Mononuclear cell (primary cell): Measurements from ENCODE around the gene TDRD15. TPM values are rescaled to one million over a fixed set of nuclear protein-coding genes. Genes with fewer than 3 reads are reported as not detected.

Experiments used
- H3K27me3 ChIP-seq: 2 replicates; pipeline ENCODE4 v1.6.0; 2011; ENCODE audit warnings: low read length, control low read depth; ENCODE audit not compliant: insufficient read depth
- H3K4me1 ChIP-seq: 2 replicates; pipeline ENCODE4 v1.5.1; 2011; ENCODE audit warnings: mild to moderate bottlenecking, low read length, control low read depth; ENCODE audit not compliant: insufficient read depth
- H3K4me3 ChIP-seq: 2 replicates; pipeline ENCODE4 v1.5.1; 2011; ENCODE audit warnings: mild to moderate bottlenecking, low read length, moderate library complexity
- H3K9me3 ChIP-seq: 2 replicates; pipeline ENCODE4 v1.5.1; 2011; ENCODE audit warnings: low read depth, mild to moderate bottlenecking, control low read depth, low read length
- total RNA-seq: library from RNA; depleted of rRNA; stranded (reverse); fragments of >200 nt; gene quantifications from one replicate; pipeline ENCODE4 v1.2.3, GENCODE V29; 2012

TDRD15 gene
- total RNA-seq, 1 donor = 0.10 TPM

DNA sequence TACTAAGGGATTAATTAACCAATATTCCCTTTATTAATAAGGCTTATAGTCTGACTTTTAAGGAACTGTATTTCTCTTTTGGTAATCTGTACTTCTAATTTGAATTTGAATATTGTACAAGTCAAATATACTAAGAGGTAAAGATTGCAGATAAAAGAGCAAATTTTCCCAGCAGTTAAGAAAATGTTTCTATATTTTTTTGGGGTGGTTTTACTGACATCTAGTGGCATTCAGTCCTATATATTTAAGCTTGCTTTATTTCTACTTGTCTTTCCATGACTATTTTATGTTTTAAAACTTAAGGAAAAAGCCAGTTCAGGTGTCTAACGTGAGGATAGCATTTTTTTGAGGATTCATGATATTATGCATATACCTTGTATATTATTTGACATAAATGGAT lies 41.6 kb downstream of the TDRD15 start:
- Histone ChIP-seq H3K4me1 (no peaks in the 10 kb centered on the region), H3K9me3 (no peaks in the 10 kb centered on the region), H3K27me3 (no peaks in the 10 kb centered on the region), H3K4me3 (no peak overlapping the region)

DNA sequence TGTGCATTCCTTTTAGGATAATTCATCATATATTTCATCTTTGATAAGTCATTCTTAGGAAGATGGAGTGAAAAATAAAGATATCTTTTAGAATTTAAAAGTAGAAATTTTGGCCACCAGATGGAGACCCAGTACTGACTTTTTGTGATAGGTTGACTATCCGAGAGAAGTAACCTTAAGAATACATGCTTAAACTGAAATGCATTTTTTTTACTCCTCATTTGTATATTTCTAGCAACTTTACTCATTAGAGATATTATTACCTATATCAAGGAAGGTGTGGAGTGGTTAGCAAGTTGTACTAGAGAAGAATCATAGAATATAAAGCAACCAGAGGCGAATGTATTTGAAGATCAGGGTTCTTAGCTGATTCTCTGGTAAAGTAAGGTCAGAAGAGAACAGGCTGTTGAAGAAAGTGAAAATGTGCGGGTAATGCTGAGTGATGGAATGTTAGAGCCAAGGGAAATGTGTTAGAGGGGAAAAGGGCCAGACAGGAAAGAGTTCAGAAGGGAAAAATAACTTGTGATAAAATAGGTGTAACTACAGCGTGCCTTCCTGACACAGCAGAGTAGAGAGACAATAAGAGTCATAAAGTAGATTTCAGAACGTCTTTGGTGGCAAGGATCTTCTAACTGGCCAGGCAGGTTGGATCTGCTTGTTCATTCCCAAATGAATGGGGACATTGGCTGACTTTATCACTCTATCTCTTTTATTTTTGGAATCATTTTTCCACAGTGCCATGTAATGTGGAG lies 52.3 kb downstream of the TDRD15 start:
- no peaks in the 10 kb centered on the region for H3K9me3 ChIP-seq
- no peaks in the 10 kb centered on the region for H3K27me3 ChIP-seq
- H3K4me1 ChIP-seq = no peaks in the 10 kb centered on the region
- no peak overlapping the region for H3K4me3 ChIP-seq

DNA sequence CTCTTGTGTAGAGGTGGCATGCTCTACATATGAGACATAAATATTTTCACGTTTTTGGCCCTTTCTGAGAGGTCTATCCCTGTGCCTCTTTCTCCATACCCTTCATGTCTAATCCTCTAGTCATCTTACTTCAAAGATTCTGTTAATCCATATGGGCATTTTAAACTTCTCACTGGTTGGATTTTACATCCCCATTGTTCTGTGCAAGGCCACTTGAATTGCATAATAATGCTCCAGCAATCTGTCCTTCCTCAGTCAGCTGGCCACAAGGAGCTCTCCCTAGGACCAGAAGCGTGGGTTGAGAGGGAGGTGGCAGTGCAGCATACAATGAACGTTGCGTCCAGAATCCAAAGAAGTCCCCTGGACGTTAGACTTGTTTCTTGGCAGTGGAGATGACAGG lies 58.2 kb downstream of the TDRD15 start:
- no peaks in the 10 kb centered on the region for H3K9me3 ChIP-seq
- no peaks in the 10 kb centered on the region for H3K4me1 ChIP-seq
- H3K4me3 ChIP-seq = no peak overlapping the region
- H3K27me3 ChIP-seq = no peaks in the 10 kb centered on the region

DNA sequence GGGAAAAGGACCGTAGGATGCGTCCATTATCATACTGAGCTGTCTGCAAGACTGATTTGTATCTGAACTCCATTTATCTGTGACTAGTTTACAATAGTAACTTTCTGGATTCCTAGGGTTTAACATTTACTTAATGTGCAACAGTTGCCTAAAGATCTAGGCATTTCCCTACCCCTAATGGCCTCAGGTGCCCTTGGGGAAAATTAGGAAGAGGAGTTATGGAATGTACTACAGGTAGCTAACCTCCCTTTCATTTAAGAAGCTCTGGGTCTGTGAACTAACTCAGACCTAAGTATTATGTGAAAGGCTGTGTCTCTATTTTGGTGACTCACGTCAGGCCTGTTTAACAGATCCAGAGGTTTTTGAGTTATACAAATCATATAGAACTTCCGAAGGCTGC lies 59.5 kb downstream of the TDRD15 start:
- no peaks in the 10 kb centered on the region for H3K4me1 ChIP-seq
- no peaks in the 10 kb centered on the region for H3K27me3 ChIP-seq
- H3K4me3 ChIP-seq = no peak overlapping the region
- H3K9me3 ChIP-seq = no peaks in the 10 kb centered on the region

DNA sequence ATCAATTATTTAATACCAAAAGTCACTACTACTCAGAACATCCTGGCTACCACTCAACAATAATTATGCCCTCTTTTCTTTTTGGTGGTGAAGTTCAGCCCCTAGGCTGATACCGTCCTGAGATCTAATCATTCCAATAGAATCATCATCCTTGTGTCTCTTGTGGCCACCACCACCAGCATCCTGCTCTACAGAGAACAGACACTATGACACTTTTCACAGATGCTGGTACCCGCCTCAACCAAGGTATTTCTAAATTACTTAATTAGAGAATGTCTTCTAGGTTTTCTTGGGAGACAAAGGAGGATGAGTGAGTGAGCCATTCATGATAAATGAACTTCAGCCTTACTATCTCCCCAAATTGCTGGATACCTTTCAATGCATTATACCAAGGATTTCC lies 60.0 kb downstream of the TDRD15 start:
- no peak overlapping the region for H3K4me3 ChIP-seq
- H3K9me3 ChIP-seq = no peaks in the 10 kb centered on the region
- no peaks in the 10 kb centered on the region for H3K4me1 ChIP-seq

DNA sequence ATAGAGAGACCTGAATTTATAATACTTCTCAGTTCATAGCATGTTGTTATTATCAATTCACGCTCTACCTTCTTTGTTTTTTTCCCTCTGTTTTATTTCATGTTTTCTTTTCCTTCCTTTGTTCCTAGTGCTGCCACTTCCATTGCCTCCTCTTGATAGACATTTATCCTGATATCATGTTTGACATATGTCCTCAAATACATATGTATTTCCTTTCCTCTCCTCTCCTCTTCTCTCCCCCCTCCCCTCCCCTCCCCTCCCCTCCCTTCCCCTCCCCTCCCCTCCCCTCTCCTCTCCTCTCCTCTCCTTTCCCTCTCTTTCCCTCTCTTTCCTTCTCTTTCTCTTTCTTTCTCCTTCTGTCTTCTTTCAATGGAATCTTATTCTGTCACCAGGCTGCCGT lies 67.8 kb downstream of the TDRD15 start:
- Histone ChIP-seq H3K27me3 (no peaks in the 10 kb centered on the region), H3K4me3 (no peak overlapping the region), H3K4me1 (no peaks in the 10 kb centered on the region), H3K9me3 (no peaks in the 10 kb centered on the region)

More for the DNA sequence above, 60.0 kb downstream of the TDRD15 start:
- H3K27me3 ChIP-seq = no peaks in the 10 kb centered on the region

Other genes with a start within 250 kb of the TDRD15 start
- gene APOB, start 79.9 kb upstream of the TDRD15 start, total RNA-seq = not detected